ENCODE measurements around the gene CHST11.

Gene CHST11

GRCh38 chr12:104412681-104413080 is 44.1 kb upstream of the CHST11 start:
- in situ Hi-C loops (cut with MboI; ENCODE audit: low sequenced_read_pairs, unreplicated experiment), result no loop called here
- TF ChIP-seq CTCF (IDR thresholded peaks at IDR 0.05; ENCODE audit: borderline replicate concordance, control extremely low read depth, extremely low read depth, insufficient read depth, missing control alignments), result no peak
- DNase-seq (ENCODE audit: low spot score), result no peak

GRCh38 chr12:104413330-104413729 is 43.4 kb upstream of the CHST11 start:
- TF ChIP-seq CTCF (IDR thresholded peaks at IDR 0.05; ENCODE audit: borderline replicate concordance, control extremely low read depth, extremely low read depth, insufficient read depth, missing control alignments), result no peak
- in situ Hi-C loops (cut with MboI; ENCODE audit: low sequenced_read_pairs, unreplicated experiment), result no loop called here
- no peak for DNase-seq (ENCODE audit: low spot score)

GRCh38 chr12:104414581-104415341 is 42.0 kb upstream of the CHST11 start:
- no peak for TF ChIP-seq CTCF (IDR thresholded peaks at IDR 0.05; ENCODE audit: borderline replicate concordance, control extremely low read depth, extremely low read depth, insufficient read depth, missing control alignments)
- in situ Hi-C loops (cut with MboI; ENCODE audit: low sequenced_read_pairs, unreplicated experiment), result no loop called here
- DNase-seq (ENCODE audit: low spot score), result no peak

GRCh38 chr12:104415342-104415980 is 41.3 kb upstream of the CHST11 start:
- DNase-seq (ENCODE audit: low spot score), result no peak
- TF ChIP-seq CTCF (IDR thresholded peaks at IDR 0.05; ENCODE audit: borderline replicate concordance, control extremely low read depth, extremely low read depth, insufficient read depth, missing control alignments), result no peak
- in situ Hi-C loops (cut with MboI; ENCODE audit: low sequenced_read_pairs, unreplicated experiment), result no loop called here

- in situ Hi-C loops (cut with MboI; ENCODE audit: low sequenced_read_pairs, unreplicated experiment), result no loop called here
- no peak for TF ChIP-seq CTCF (IDR thresholded peaks at IDR 0.05; ENCODE audit: borderline replicate concordance, control extremely low read depth, extremely low read depth, insufficient read depth, missing control alignments)
- no peak for DNase-seq (ENCODE audit: low spot score)
Observed at GRCh38 chr12:104416136-104416535, 40.6 kb upstream of the CHST11 start.

- no peak for TF ChIP-seq CTCF (IDR thresholded peaks at IDR 0.05; ENCODE audit: borderline replicate concordance, control extremely low read depth, extremely low read depth, insufficient read depth, missing control alignments)
- in situ Hi-C loops (cut with MboI; ENCODE audit: low sequenced_read_pairs, unreplicated experiment), result no loop called here
- DNase-seq (ENCODE audit: low spot score), result no peak
Observed at GRCh38 chr12:104416585-104416984, 40.2 kb upstream of the CHST11 start.
